Smooth muscle cell (in vitro differentiated cells): ENCODE measurements around the gene SSTR3. TPM values are rescaled to one million over a fixed set of nuclear protein-coding genes. Genes with fewer than 3 reads are reported as not detected.

Experiments used
- DNase-seq: peaks from one replicate; lab custom pipeline; 2025; ENCODE audit not compliant: unreplicated experiment; lab: John Stamatoyannopoulos, UW
- H2AFZ ChIP-seq: fragments of 200-600 bp; sonication (generic); 2 replicates; pipeline ENCODE4 v1.6.0; 2016; ENCODE audit warnings: antibody characterized with exemption, low read depth, mild to moderate bottlenecking
- H3F3A ChIP-seq: fragments of 200-600 bp; sonication (generic); 2 replicates; pipeline ENCODE4 v1.6.0; 2017; ENCODE audit warnings: antibody characterized with exemption, low read depth
- H3K27ac ChIP-seq: fragments of 200-600 bp; sonication (generic); 2 replicates; pipeline ENCODE4 v1.5.1; 2016; ENCODE audit warnings: low read depth, mild to moderate bottlenecking
- H3K27me3 ChIP-seq: fragments of 200-600 bp; sonication (generic); 2 replicates; pipeline ENCODE4 v1.6.1; 2016; ENCODE audit warnings: low read depth, mild to moderate bottlenecking
- H3K36me3 ChIP-seq: fragments of 200-600 bp; sonication (generic); 2 replicates; pipeline ENCODE4 v1.5.1; 2016; ENCODE audit warnings: low read depth
- H3K4me1 ChIP-seq: fragments of 200-600 bp; sonication (generic); 2 replicates; pipeline ENCODE4 v1.5.1; 2016; ENCODE audit warnings: low read depth
- H3K4me2 ChIP-seq: fragments of 200-600 bp; sonication (generic); 2 replicates; pipeline ENCODE4 v1.6.0; 2016; ENCODE audit warnings: mild to moderate bottlenecking
- H3K4me3 ChIP-seq: fragments of 200-600 bp; sonication (generic); 2 replicates; pipeline ENCODE4 v1.5.1; 2016; ENCODE audit warnings: mild to moderate bottlenecking
- H3K79me2 ChIP-seq: fragments of 200-600 bp; sonication (generic); 2 replicates; pipeline ENCODE4 v1.6.0; 2016; ENCODE audit warnings: low read depth, mild to moderate bottlenecking
- H3K9ac ChIP-seq: fragments of 200-600 bp; sonication (generic); 2 replicates; pipeline ENCODE4 v1.6.0; 2016; ENCODE audit warnings: low read depth
- H3K9me3 ChIP-seq: fragments of 200-600 bp; sonication (generic); replicated peaks from 2 replicates; pipeline ENCODE4 v1.5.1; 2016; ENCODE audit warnings: low read depth
- H4K20me1 ChIP-seq: fragments of 200-600 bp; sonication (generic); 2 replicates; pipeline ENCODE4 v1.6.0; 2016; ENCODE audit warnings: low read depth
- CTCF ChIP-seq: fragments of 200-600 bp; sonication (generic); IDR thresholded peaks from 2 replicates; pipeline ENCODE4 v1.5.1; 2017; ENCODE audit warnings: borderline replicate concordance, mild to moderate bottlenecking, antibody characterized with exemption; ENCODE audit not compliant: insufficient read depth, poor library complexity, severe bottlenecking
- WGBS: methylation state at CpG from one replicate; pipeline ENCODE4 v1.1.7; 2016; ENCODE audit warnings: low lambda C conversion rate; 5-methylcytosine and 5-hydroxymethylcytosine counted together
- polyA plus RNA-seq: library from polyadenylated mRNA; unstranded; fragments of >200 nt; fragmentation: Nextera tagmentation; extraction: Ambion mirVana; gene quantifications from 2 replicates; pipeline ENCODE4 v1.2.1, GENCODE V29; 2016
- total RNA-seq: library from RNA; depleted of rRNA; stranded (reverse); fragments of >200 nt; gene quantifications from 2 replicates; pipeline ENCODE4 v1.2.3, GENCODE V29; 2014

Gene SSTR3
- total and polyA plus RNA-seq, 2 experiments from 2014 or later = not detected

- Histone ChIP-seq H3K9ac (no peak overlapping the region), H3K36me3 (no peaks in the 10 kb centered on the region), H2AFZ (no peak overlapping the region), H3K27me3 (peaks cover 2% of the 10 kb centered on the region), H3K9me3 (no peaks in the 10 kb centered on the region), H3F3A (no peaks in the 10 kb centered on the region), H3K79me2 (no peaks in the 10 kb centered on the region), H3K27ac (no peak overlapping the region), H4K20me1 (no peaks in the 10 kb centered on the region), H3K4me1 (no peaks in the 10 kb centered on the region), H3K4me3 (no peak overlapping the region), H3K4me2 (no peak overlapping the region)
- TF ChIP-seq CTCF = no peak
- no peak for DNase-seq
- WGBS = 89% methylated on average over 13 of the region's 13 CpGs
Measured at GRCh38 chr22:37214731-37215030, 2.4 kb upstream of the SSTR3 start.

GRCh38 chr22:37213941-37214730 is 1.9 kb upstream of the SSTR3 start:
- H3K4me2 ChIP-seq = no peak overlapping the region
- no peak overlapping the region for H2AFZ ChIP-seq
- no peak for DNase-seq
- H3K79me2 ChIP-seq = no peaks in the 10 kb centered on the region
- no peaks in the 10 kb centered on the region for H4K20me1 ChIP-seq
- 92% methylated on average over 13 of the region's 13 CpGs for WGBS
- no peak overlapping the region for H3K4me3 ChIP-seq
- no peaks in the 10 kb centered on the region for H3F3A ChIP-seq
- no peak for TF ChIP-seq CTCF
- no peaks in the 10 kb centered on the region for H3K36me3 ChIP-seq
- H3K4me1 ChIP-seq = no peaks in the 10 kb centered on the region
- no peaks in the 10 kb centered on the region for H3K9me3 ChIP-seq
- no peaks in the 10 kb centered on the region for H3K27me3 ChIP-seq
- H3K27ac ChIP-seq = no peak overlapping the region
- H3K9ac ChIP-seq = no peak overlapping the region

- Histone ChIP-seq H3K27me3 (no peaks in the 10 kb centered on the region), H3K9me3 (no peaks in the 10 kb centered on the region), H3K36me3 (no peaks in the 10 kb centered on the region), H3K4me1 (no peaks in the 10 kb centered on the region), H4K20me1 (no peaks in the 10 kb centered on the region), H3K27ac (no peak overlapping the region), H3K79me2 (no peaks in the 10 kb centered on the region), H3K9ac (no peak overlapping the region), H3K4me3 (no peak overlapping the region), H3K4me2 (no peak overlapping the region), H2AFZ (no peak overlapping the region), H3F3A (no peaks in the 10 kb centered on the region)
- DNase-seq = no peak
- WGBS = 91% methylated on average over 18 of the region's 18 CpGs
- TF ChIP-seq CTCF = no peak
Measured at GRCh38 chr22:37213218-37213855, 1.1 kb upstream of the SSTR3 start.

- Histone ChIP-seq H3K4me3 (no peak overlapping the region), H4K20me1 (no peaks in the 10 kb centered on the region), H3K4me2 (no peak overlapping the region), H2AFZ (no peak overlapping the region), H3K4me1 (no peaks in the 10 kb centered on the region), H3K36me3 (no peaks in the 10 kb centered on the region), H3F3A (no peaks in the 10 kb centered on the region), H3K27me3 (no peaks in the 10 kb centered on the region), H3K27ac (no peak overlapping the region), H3K9me3 (no peaks in the 10 kb centered on the region), H3K9ac (no peak overlapping the region), H3K79me2 (no peaks in the 10 kb centered on the region)
- DNase-seq = no peak
- WGBS = 91% methylated on average over 6 of the region's 6 CpGs
- no peak for TF ChIP-seq CTCF
Measured at GRCh38 chr22:37211866-37212173, 457 bp downstream of the SSTR3 start.
